ENCODE data around the gene ZNF384.
A peak's percentile ranks its signal among the peaks of the same experiment; 100 is the strongest.

ZNF384 gene

DNA sequence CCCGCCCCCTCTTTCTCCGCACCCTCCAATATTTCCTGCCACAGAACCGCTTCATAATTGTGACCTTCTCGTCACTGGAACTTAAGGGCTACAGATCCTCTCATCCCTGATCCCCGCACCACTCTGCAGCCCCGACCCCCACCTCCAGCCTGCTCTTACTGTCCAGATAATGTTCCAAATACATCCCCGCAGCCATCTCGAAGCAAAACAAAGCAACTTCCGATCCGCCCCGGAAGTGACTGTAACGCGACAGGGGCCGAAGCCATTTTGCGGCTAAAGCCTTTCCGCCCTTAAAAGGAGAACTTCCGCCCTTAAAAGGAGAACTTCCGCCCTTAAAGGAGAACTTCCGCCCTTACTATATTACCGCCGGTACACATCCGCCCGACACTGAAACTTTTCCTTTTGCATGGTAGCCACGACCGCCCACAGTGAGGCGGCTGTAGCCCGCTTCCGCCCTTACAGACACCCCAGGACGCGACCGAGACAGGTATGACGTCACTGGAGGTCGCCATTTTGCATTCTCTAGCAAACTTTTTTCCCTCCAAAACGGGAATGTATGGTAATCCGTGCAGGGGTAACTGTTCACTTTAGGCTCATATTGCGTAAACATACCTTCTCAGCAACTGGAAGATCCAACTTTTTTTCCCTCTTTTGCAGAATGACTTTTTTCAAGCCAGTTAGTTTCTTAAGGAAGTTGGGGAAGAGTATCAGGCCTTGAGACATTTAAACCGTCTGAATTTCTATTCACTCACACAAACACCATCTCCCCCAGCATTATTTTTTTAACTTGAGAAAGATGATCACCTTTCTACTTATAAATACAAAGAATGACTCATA, 26.1 kb downstream of the ZNF384 start, which contains the start of gene ING4 (continued):
- TF ChIP-seq KLF9 (tag by site-specific recombination; IDR thresholded peaks at IDR 0.05; ENCODE audit: low read depth) = peak; percentile 97
- TF ChIP-seq ZNF23 (tag by site-specific recombination; IDR thresholded peaks at IDR 0.05; ENCODE audit: borderline replicate concordance) = no peak
- TF ChIP-seq EGR2 (tag by site-specific recombination; IDR thresholded peaks at IDR 0.05; ENCODE audit: low read depth) = peak; percentile 80
- TF ChIP-seq ZNF391 (tag by site-specific recombination; IDR thresholded peaks at IDR 0.05; ENCODE audit: borderline replicate concordance, low read depth) = peak; percentile 79; the same call in 1 of the 2 replicates
- no peak; the same call in 1 of the 2 replicates for TF ChIP-seq PRDM1 (tag by site-specific recombination; IDR thresholded peaks at IDR 0.05)
- peak; percentile 67 for TF ChIP-seq ZNF692 (tag by site-specific recombination; IDR thresholded peaks at IDR 0.05)
- peak; percentile 61; the same call in 1 of the 2 replicates for TF ChIP-seq TRIM28 (IDR thresholded peaks at IDR 0.05; ENCODE audit: borderline replicate concordance, low read length)
- TF ChIP-seq KLF8 (tag by site-specific recombination; IDR thresholded peaks at IDR 0.05) = peak; percentile 96
- TF ChIP-seq, protein P1, sequence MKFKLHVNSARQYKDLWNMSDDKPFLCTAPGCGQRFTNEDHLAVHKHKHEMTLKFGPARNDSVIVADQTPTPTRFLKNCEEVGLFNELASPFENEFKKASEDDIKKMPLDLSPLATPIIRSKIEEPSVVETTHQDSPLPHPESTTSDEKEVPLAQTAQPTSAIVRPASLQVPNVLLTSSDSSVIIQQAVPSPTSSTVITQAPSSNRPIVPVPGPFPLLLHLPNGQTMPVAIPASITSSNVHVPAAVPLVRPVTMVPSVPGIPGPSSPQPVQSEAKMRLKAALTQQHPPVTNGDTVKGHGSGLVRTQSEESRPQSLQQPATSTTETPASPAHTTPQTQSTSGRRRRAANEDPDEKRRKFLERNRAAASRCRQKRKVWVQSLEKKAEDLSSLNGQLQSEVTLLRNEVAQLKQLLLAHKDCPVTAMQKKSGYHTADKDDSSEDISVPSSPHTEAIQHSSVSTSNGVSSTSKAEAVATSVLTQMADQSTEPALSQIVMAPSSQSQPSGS (tag by site-specific recombination; IDR thresholded peaks at IDR 0.05; ENCODE audit: low read depth) = peak; percentile 100
- TF ChIP-seq ZNF138 (tag by site-specific recombination; IDR thresholded peaks at IDR 0.05; ENCODE audit: borderline replicate concordance) = no peak
- TF ChIP-seq SP3 (tag by site-specific recombination; IDR thresholded peaks at IDR 0.05) = peak; percentile 99
- no peak for TF ChIP-seq ZNF416 (tag by site-specific recombination; IDR thresholded peaks at IDR 0.05)
- peak; percentile 86 for TF ChIP-seq ZNF24 (tag by site-specific recombination; IDR thresholded peaks at IDR 0.05)
- no peak for TF ChIP-seq ZNF626 (tag by site-specific recombination; IDR thresholded peaks at IDR 0.05)
- 0 out of 2 replicates have a peak, but pooled peaks have one; percentile 66 for TF ChIP-seq ZNF184 (tag by site-specific recombination; IDR thresholded peaks at IDR 0.05)
- peak; percentile 88 for TF ChIP-seq KLF16 (tag by site-specific recombination; IDR thresholded peaks at IDR 0.05)
- peak; percentile 93 for TF ChIP-seq ZBTB17 (tag by site-specific recombination; IDR thresholded peaks at IDR 0.05)
- TF ChIP-seq OVOL3 (tag by site-specific recombination; IDR thresholded peaks at IDR 0.05) = peak; percentile 48; the same call in 1 of the 2 replicates
- TF ChIP-seq OSR2 (tag by site-specific recombination; IDR thresholded peaks at IDR 0.05) = 0 out of 2 replicates have a peak, but pooled peaks have one; percentile 54
- TF ChIP-seq ZNF302 (tag by site-specific recombination; IDR thresholded peaks at IDR 0.05; ENCODE audit: low read depth) = no peak
- TF ChIP-seq ZNF580 (tag by site-specific recombination; IDR thresholded peaks at IDR 0.05) = peak; percentile 100
- TF ChIP-seq ZNF239 (tag by site-specific recombination; IDR thresholded peaks at IDR 0.05) = no peak
- 0 out of 2 replicates have a peak, but pooled peaks have one; percentile 10 for TF ChIP-seq BCL11A (tag by site-specific recombination; IDR thresholded peaks at IDR 0.05; ENCODE audit: low read depth)
- TF ChIP-seq ZNF610 (tag by site-specific recombination; IDR thresholded peaks at IDR 0.05; ENCODE audit: borderline replicate concordance) = no peak
- TF ChIP-seq ZBTB20 (tag by site-specific recombination; IDR thresholded peaks at IDR 0.05) = peak; percentile 72; the same call in 1 of the 2 replicates
- TF ChIP-seq ZNF221 (tag by site-specific recombination; IDR thresholded peaks at IDR 0.05; ENCODE audit: borderline replicate concordance) = no peak
- no peak for TF ChIP-seq ZNF274 (IDR thresholded peaks at IDR 0.05; ENCODE audit: low read length)
- TF ChIP-seq ZNF274 (tag by site-specific recombination; IDR thresholded peaks at IDR 0.05; ENCODE audit: borderline replicate concordance) = no peak
- peak; percentile 42; the same call in 1 of the 2 replicates for TF ChIP-seq ZNF623 (tag by site-specific recombination; IDR thresholded peaks at IDR 0.05)
- TF ChIP-seq PRDM6 (tag by site-specific recombination; IDR thresholded peaks at IDR 0.05) = peak; percentile 26; the same call in 1 of the 2 replicates
- TF ChIP-seq, protein P2, sequence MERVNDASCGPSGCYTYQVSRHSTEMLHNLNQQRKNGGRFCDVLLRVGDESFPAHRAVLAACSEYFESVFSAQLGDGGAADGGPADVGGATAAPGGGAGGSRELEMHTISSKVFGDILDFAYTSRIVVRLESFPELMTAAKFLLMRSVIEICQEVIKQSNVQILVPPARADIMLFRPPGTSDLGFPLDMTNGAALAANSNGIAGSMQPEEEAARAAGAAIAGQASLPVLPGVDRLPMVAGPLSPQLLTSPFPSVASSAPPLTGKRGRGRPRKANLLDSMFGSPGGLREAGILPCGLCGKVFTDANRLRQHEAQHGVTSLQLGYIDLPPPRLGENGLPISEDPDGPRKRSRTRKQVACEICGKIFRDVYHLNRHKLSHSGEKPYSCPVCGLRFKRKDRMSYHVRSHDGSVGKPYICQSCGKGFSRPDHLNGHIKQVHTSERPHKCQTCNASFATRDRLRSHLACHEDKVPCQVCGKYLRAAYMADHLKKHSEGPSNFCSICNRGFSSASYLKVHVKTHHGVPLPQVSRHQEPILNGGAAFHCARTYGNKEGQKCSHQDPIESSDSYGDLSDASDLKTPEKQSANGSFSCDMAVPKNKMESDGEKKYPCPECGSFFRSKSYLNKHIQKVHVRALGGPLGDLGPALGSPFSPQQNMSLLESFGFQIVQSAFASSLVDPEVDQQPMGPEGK (tag by site-specific recombination; IDR thresholded peaks at IDR 0.05) = peak; percentile 68
- TF ChIP-seq ZNF776 (tag by site-specific recombination; IDR thresholded peaks at IDR 0.05; ENCODE audit: borderline replicate concordance) = no peak
- TF ChIP-seq ZNF341 (tag by site-specific recombination; IDR thresholded peaks at IDR 0.05; ENCODE audit: low read depth) = peak; percentile 66
- peak; percentile 97 for TF ChIP-seq YY2 (tag by site-specific recombination; IDR thresholded peaks at IDR 0.05)
